GM21515 (cell line): ENCODE results near the gene SCYGR4.
"Not testable (repeated sequence)": the region's sequence is repeated elsewhere in the genome, so short reads cannot be mapped to it uniquely, and the experiment has no call there.

ENCODE experiments used
- ATAC-seq: cut with Tn5 transposase; IDR thresholded peaks from one replicate; pipeline ENCODE4 v1.9.1; 2021; ENCODE audit not compliant: unreplicated experiment

The SCYGR4 gene

GRCh38 chr2:227665189-227665940 lies 48.1 kb downstream of the SCYGR4 start:
- no peak for ATAC-seq

- not testable (repeated sequence) for ATAC-seq
These were observed 49.4 kb downstream of the SCYGR4 start, which contains the start of gene SCYGR5 for GRCh38 chr2:227666631-227667170. Gene SCYGR5 (plus strand): TSS chr2:227666804. CDS start chr2:227666804, 0 bp downstream.
